ENCODE data around the gene TMPRSS7.

TMPRSS7 gene

DNA sequence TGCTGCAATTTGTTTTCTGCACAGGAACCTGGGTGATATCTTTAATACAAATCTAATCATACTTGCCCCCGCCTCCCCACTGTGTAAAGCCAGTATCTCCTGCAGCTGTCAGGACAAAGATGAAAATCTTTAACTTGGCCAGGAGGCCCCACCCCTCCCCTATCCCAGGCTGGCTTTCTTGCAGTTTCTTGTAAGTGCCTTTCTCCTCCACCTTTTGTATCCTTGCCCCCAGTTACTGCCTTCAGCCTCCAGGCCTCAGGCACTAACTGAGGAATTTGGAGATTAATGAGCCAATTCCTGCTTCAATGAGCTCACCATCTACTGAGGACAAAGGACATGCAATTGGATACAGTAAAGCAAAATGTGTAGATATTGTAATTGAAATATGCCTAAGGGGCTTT lies 92.0 kb downstream of the TMPRSS7 start:
- no peak overlapping the region for H3K4me3 ChIP-seq (ENCODE audit: low read depth in 1 of 2, low read length in 2 of 2)
- no peaks in the 10 kb centered on the region for H3K27me3 ChIP-seq (ENCODE audit: control insufficient read depth in 1 of 2, insufficient read depth in 2 of 2, low read length in 2 of 2)
- no peaks in the 10 kb centered on the region for H3K9me3 ChIP-seq (ENCODE audit: control insufficient read depth in 1 of 2, low read length in 2 of 2)
- no peak overlapping the region for H3K9ac ChIP-seq (ENCODE audit: low read depth in 1 of 2, low read length in 2 of 2)
- H3K4me1 ChIP-seq (ENCODE audit: control insufficient read depth in 1 of 2, insufficient read depth in 2 of 2, low read length in 2 of 2) = peaks cover 9 to 12% of the 10 kb centered on the region in 2 donors
- H3K36me3 ChIP-seq (ENCODE audit: control insufficient read depth in 1 of 2, insufficient read depth in 2 of 2, low read length in 2 of 2) = no peaks in the 10 kb centered on the region
- H3K27ac ChIP-seq (ENCODE audit: low read depth, low read length) = no peak overlapping the region

GRCh38 chr3:112127522-112128494 lies 93.3 kb downstream of the TMPRSS7 start:
- no peak overlapping the region for H3K9ac ChIP-seq (ENCODE audit: low read depth in 1 of 2, low read length in 2 of 2)
- no peaks in the 10 kb centered on the region for H3K36me3 ChIP-seq (ENCODE audit: control insufficient read depth in 1 of 2, insufficient read depth in 2 of 2, low read length in 2 of 2)
- H3K27ac ChIP-seq (ENCODE audit: low read depth, low read length) = no peak overlapping the region
- H3K4me1 ChIP-seq (ENCODE audit: control insufficient read depth in 1 of 2, insufficient read depth in 2 of 2, low read length in 2 of 2) = peaks cover 9 to 12% of the 10 kb centered on the region in 2 donors
- H3K27me3 ChIP-seq (ENCODE audit: control insufficient read depth in 1 of 2, insufficient read depth in 2 of 2, low read length in 2 of 2) = no peaks in the 10 kb centered on the region
- no peaks in the 10 kb centered on the region for H3K9me3 ChIP-seq (ENCODE audit: control insufficient read depth in 1 of 2, low read length in 2 of 2)
- H3K4me3 ChIP-seq (ENCODE audit: low read depth in 1 of 2, low read length in 2 of 2) = peak overlapping the region in 1 of 2 donors; percentile 44

- H3K27ac ChIP-seq (ENCODE audit: low read depth, low read length) = no peak overlapping the region
- no peaks in the 10 kb centered on the region for H3K27me3 ChIP-seq (ENCODE audit: control insufficient read depth in 1 of 2, insufficient read depth in 2 of 2, low read length in 2 of 2)
- H3K4me1 ChIP-seq (ENCODE audit: control insufficient read depth in 1 of 2, insufficient read depth in 2 of 2, low read length in 2 of 2) = peaks cover 9 to 17% of the 10 kb centered on the region in 2 donors
- no peaks in the 10 kb centered on the region for H3K36me3 ChIP-seq (ENCODE audit: control insufficient read depth in 1 of 2, insufficient read depth in 2 of 2, low read length in 2 of 2)
- no peak overlapping the region for H3K9ac ChIP-seq (ENCODE audit: low read depth in 1 of 2, low read length in 2 of 2)
- no peaks in the 10 kb centered on the region for H3K9me3 ChIP-seq (ENCODE audit: control insufficient read depth in 1 of 2, low read length in 2 of 2)
- H3K4me3 ChIP-seq (ENCODE audit: low read depth in 1 of 2, low read length in 2 of 2) = no peak overlapping the region
These were observed 94.5 kb downstream of the TMPRSS7 start for GRCh38 chr3:112128843-112129727.

GRCh38 chr3:112129925-112130637 lies 95.5 kb downstream of the TMPRSS7 start:
- no peak overlapping the region for H3K4me3 ChIP-seq (ENCODE audit: low read depth in 1 of 2, low read length in 2 of 2)
- H3K36me3 ChIP-seq (ENCODE audit: control insufficient read depth in 1 of 2, insufficient read depth in 2 of 2, low read length in 2 of 2) = no peaks in the 10 kb centered on the region
- no peak overlapping the region for H3K9ac ChIP-seq (ENCODE audit: low read depth in 1 of 2, low read length in 2 of 2)
- no peak overlapping the region for H3K27ac ChIP-seq (ENCODE audit: low read depth, low read length)
- peaks cover 19 to 24% of the 10 kb centered on the region in 2 donors for H3K4me1 ChIP-seq (ENCODE audit: control insufficient read depth in 1 of 2, insufficient read depth in 2 of 2, low read length in 2 of 2)
- H3K9me3 ChIP-seq (ENCODE audit: control insufficient read depth in 1 of 2, low read length in 2 of 2) = no peaks in the 10 kb centered on the region
- no peaks in the 10 kb centered on the region for H3K27me3 ChIP-seq (ENCODE audit: control insufficient read depth in 1 of 2, insufficient read depth in 2 of 2, low read length in 2 of 2)

- no peaks in the 10 kb centered on the region for H3K27me3 ChIP-seq (ENCODE audit: control insufficient read depth in 1 of 2, insufficient read depth in 2 of 2, low read length in 2 of 2)
- peaks cover 22 to 26% of the 10 kb centered on the region in 2 donors for H3K4me1 ChIP-seq (ENCODE audit: control insufficient read depth in 1 of 2, insufficient read depth in 2 of 2, low read length in 2 of 2)
- no peak overlapping the region for H3K9ac ChIP-seq (ENCODE audit: low read depth in 1 of 2, low read length in 2 of 2)
- no peak overlapping the region for H3K4me3 ChIP-seq (ENCODE audit: low read depth in 1 of 2, low read length in 2 of 2)
- no peaks in the 10 kb centered on the region for H3K36me3 ChIP-seq (ENCODE audit: control insufficient read depth in 1 of 2, insufficient read depth in 2 of 2, low read length in 2 of 2)
- H3K9me3 ChIP-seq (ENCODE audit: control insufficient read depth in 1 of 2, low read length in 2 of 2) = no peaks in the 10 kb centered on the region
- H3K27ac ChIP-seq (ENCODE audit: low read depth, low read length) = no peak overlapping the region
These were observed 96.1 kb downstream of the TMPRSS7 start for GRCh38 chr3:112130638-112130993.
